Activated effector memory CD4-positive, alpha-beta T cell treated with anti-CD3 and anti-CD28 coated beads, Interleukin-2, amount 50 U/mL, for 16 hours (primary cell): ENCODE data around the gene ZG16.

Experiments used
- DNase-seq: peaks from one replicate; pipeline ENCODE4 v3.0.0-alpha.2; 2020

Gene ZG16

DNA sequence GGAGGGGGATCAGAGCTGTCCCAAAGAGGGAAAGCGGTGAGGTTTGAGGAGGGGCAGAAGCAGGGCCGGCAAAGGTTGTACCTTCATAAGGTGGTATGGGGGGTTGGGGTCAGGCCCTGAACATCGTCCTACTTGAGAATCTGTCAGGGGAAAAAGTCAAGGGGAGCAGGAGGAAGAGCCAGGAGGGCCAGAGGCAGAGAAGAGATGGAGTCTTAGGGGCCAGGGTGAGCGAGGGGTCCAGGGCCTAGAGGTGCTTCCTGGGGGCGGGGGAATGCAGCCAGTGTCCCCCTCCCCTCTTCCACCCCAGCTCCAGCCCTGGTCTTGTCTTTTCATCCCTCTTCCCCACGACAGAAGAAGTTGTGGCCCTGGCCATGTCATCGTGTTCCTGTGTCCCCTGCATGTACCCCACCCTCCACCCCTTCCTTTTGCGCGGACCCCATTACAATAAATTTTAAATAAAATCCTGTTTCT lies 32.7 kb downstream of the ZG16 start:
- DNase-seq: no peak

DNA sequence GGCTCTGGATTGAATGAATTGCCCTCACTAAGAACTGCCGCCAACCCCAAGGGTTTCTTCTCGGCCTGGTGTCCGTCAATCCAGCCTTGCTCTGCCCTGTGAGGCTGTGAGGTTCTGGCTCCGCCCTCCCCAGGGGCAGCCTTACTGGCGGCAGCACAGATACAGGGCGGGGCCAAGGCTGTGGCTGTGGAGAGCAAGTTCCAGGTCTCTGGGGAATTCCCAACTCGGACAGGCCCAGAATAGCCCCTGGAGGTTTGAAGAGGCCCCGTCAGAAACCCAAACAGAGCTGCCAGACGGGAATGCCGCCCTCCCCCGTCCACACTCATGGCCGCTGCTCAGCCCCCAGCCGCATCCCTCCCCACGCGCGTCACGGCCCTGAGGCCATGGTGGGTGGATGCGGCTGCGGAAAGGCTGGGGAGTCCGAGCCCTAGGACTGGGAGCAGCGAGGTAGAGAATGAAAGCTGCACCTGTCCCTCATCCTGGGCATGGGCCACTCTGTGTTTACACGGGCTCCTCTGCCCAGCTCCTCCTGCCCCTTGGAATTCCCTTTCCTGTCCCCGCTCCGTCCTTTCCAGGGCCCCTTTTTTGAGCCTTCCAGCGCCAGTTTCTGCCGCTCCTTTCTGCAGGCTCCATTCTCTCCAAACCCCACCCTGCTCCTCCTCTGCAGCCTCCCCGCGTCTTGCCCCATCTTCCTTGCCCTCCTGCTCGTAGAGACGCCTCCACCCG lies 33.3 kb downstream of the ZG16 start:
- peak; percentile 90 for DNase-seq

DNA sequence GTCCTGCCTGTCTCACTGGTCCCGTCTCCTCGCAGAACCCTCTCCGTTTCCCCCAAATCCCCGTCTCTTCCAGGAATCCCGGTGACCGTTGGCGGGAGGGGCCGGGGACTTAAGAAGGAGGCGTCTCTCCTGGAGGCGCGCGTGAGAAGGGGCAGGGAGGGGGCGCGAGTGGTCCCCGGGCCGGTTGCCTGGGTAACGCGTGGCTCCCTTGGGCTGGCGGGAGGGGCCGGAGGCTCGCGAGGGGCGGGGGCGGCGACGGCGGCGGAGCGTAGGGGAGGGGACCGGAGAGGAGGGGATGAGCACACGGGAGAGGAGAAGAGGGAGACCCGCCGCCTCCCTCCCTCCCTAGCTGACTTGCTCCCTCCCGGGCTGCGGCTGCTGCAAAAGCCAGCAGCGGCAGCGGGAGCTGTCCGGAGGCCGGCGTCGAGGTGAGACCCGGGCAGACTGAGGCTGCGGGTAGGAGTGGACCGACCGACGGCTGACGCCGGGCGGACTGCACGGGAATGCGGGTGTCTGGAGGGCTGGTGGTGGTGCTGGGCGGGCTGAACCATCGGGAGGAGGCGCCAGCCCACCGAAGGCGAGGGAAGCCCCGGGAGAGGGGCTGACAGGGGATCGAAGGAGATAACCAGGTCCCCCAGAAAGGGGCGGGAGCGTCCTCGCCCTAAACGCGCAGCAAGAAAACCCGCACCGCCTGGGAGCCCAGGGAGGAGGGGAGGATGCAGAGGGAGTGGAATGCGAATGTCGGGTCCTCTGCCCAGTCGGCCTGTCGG lies 34.0 kb downstream of the ZG16 start, which contains the start of gene PRRT2:
PRRT2 (plus strand) TSS at position 298 of the 770 bp plus-strand sequence. CDS start 862 bp downstream, outside the sequence.
- peak; percentile 83 for DNase-seq

GRCh38 chr16:29812754-29813643 lies 34.9 kb downstream of the ZG16 start:
- DNase-seq: no peak

GRCh38 chr16:29813644-29814562 lies 35.8 kb downstream of the ZG16 start:
- no peak for DNase-seq

DNA sequence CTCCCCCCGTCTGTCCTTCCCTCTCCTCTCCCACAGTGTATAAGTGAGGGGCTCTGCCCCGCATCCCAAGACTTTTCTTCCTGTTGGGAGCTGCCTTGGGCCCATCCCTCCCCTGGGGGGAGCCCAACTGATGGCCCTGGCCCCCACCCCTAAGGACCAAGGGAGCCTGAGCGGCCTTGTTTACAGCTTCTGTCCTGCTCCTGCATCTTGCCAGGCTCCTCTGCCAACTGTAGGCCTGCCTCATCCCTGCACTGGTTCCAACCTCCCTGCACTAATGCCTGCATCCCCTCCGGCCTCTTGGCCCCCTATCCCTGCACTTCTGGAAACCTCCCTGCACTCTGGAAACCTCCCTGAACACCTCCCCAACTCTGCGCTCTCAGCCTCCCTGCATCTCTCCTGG lies 36.5 kb downstream of the ZG16 start:
- no peak for DNase-seq

DNA sequence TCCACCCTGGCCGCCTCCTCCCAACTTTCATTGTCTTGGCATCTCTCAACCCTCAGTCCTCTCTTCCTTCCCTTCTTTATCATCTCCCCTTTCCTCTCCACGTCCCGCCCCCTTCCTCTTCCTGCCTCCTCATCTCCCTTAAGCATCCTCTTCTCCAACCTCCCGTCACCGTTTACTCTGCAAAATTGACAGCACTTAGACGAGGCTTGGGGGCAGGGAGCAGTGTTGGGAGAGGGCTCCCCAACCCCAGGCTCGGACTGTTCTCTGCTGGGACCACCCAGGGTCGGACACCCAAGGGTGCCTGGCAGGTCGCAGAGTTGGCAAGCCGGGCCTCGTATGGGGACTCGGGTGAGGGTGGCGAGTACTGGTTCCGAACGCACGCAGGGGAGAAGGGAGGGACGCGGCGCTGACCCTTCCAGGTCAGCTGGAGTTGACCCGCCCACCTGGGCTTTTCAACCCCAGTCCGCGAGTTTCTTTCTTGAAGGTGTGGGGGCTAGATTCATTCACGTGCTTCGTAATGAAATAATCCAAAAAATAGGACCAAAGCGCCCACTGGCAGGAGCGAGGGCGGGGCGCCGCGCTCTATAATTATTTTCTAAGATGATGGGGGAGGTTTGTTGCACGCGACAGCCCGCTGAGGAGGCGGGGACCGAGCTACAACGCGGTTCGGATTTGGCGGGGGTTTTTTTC lies 37.1 kb downstream of the ZG16 start:
- peak; percentile 85 for DNase-seq

GRCh38 chr16:29815793-29816693 lies 38.0 kb downstream of the ZG16 start, which contains the start of gene PAGR1:
Gene PAGR1 (plus strand): TSS chr16:29816152. CDS start chr16:29816526, 374 bp downstream.
- peak; percentile 99 for DNase-seq

DNA sequence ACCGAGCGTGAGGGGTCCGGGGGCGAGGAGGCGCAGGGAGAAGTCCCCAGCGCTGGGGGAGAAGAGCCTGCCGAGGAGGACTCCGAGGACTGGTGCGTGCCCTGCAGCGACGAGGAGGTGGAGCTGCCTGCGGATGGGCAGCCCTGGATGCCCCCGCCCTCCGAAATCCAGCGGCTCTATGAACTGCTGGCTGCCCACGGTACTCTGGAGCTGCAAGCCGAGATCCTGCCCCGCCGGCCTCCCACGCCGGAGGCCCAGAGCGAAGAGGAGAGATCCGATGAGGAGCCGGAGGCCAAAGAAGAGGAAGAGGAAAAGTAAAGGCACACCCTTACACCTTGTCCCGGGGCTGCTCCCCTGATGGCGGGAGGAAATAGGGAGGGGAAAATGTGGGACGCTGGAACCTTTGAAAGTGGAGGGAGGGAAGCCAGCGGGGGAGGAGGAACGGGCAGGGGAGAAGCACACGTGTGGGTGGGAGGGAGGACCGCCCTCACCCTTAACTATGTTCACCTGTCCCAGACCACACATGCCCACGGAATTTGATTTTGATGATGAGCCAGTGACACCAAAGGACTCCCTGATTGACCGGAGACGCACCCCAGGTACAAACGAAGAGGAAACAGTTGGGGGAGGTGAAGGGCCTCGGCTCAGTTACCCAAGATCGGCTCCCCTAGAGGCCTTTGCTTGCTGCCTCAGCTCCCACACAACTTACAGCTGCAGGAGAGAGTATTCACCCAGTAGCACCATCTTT lies 38.8 kb downstream of the ZG16 start:
- peak; percentile 84 for DNase-seq

DNA sequence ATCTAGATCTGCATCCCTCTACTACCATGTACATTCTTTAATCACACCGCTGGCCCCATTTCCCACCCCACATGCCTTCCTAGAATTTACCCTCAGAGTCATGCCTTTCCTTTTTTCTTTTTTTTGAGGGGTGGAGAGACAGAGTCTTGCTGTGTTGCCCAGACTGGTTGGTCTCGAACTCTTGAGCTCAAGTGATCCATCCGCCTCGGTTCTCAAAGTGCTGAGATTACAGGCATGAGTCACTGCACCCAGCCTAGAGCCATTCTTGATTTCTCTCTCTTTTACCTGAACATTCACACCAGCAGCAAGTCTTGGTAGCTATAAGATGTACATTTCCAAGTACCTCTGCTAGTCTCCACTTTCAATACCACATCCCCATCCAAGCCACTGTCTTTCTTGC lies 40.0 kb downstream of the ZG16 start:
- DNase-seq: no peak

GRCh38 chr16:29819506-29819905 lies 41.5 kb downstream of the ZG16 start:
- DNase-seq: no peak

GRCh38 chr16:29820271-29820701 lies 42.2 kb downstream of the ZG16 start, which contains the start of gene MVP:
Gene MVP (plus strand): TSS chr16:29820462. CDS start chr16:29830550, 10,088 bp downstream.
- peak; percentile 84 for DNase-seq

- DNase-seq: peak; percentile 85
These were observed 42.9 kb downstream of the ZG16 start for GRCh38 chr16:29820730-29821642.

DNA sequence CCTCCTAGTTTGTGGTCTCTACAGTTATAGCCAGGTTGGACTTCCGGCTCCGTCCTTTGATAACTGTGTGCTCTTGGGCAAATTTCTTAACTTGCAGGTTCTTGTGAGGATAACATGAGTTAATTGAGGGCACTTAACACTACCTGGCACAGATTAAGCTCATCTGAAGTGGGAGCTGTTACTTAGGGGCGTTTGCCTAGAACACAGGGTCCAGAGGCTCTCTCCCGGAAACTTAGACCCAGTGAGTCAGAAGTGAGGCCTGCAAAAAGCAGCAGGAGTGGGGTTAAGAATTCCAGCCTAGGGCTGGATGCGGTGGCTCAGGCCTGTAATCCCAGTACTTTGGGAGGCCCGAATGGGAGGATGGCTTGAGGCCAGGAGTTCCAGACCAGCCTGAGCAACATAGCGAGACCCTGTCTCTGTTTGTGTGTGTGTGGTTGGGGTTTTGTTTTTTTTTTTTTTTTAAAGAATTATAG lies 43.6 kb downstream of the ZG16 start:
- DNase-seq: no peak

GRCh38 chr16:29824589-29825144 lies 46.6 kb downstream of the ZG16 start:
- DNase-seq: no peak

GRCh38 chr16:29825145-29826044 lies 47.3 kb downstream of the ZG16 start:
- DNase-seq: peak; percentile 78
